T-cell (primary cell): ENCODE measurements around the gene FKBP4. TPM values are rescaled to one million over a fixed set of nuclear protein-coding genes. Genes with fewer than 3 reads are reported as not detected.

Experiments used
- ATAC-seq, 4 experiments: fragments of 200-7000 bp in 3 of 4; fragments of 150-1000 bp in 1 of 4; cut with Tn5 transposase; replicated peaks in 1 of 4; 1 replicate in 3 of 4; 2 replicates in 1 of 4; pipeline ENCODE4 v1.10.0; 2021; ENCODE audit warnings: moderate library complexity in 3 of 4, mild to moderate bottlenecking in 2 of 4, moderate number of reproducible peaks in 1 of 4
- CTCF ChIA-PET, 2 donors: fragments of 300-600 bp; sonication (Branson Sonifier 250); formaldehyde crosslinking; loops; one replicate each; lab custom pipeline; 2022; ENCODE audit warnings: antibody characterized with exemption in 2 of 2; lab: Charles Lee
- POLR2A ChIA-PET, 2 donors: fragments of 300-600 bp; sonication (Branson Sonifier 250); formaldehyde crosslinking; loops; one replicate each; lab custom pipeline; 2022; ENCODE audit warnings: antibody characterized with exemption in 2 of 2; lab: Charles Lee
- DNase-seq, 35 experiments: peaks; one replicate each; pipeline versions ENCODE4 v3.0.0 to v3.0.0-alpha.2; 2013 to 2023
- H3K27ac ChIP-seq: one replicate; pipeline ENCODE4 v1.5.1; 2013; ENCODE audit warnings: low read length
- H3K27me3 ChIP-seq, 2 experiments: replicated peaks in 1 of 2; 1 replicate in 1 of 2; 2 replicates in 1 of 2; pipeline versions ENCODE4 v1.6.1 to v1.7.0; 2013; ENCODE audit warnings: low read length in 1 of 2, mixed read lengths in 1 of 2; ENCODE audit not compliant: control insufficient read depth in 2 of 2, insufficient read depth in 2 of 2; ENCODE audit errors: extremely low read depth in 1 of 2
- H3K36me3 ChIP-seq, 2 donors: 1 replicate in 1 of 2; 2 replicates in 1 of 2; pipeline versions ENCODE4 v1.6.1 to v1.7.0; 2013; ENCODE audit warnings: low read length in 1 of 2; ENCODE audit not compliant: control insufficient read depth in 2 of 2, insufficient read depth in 1 of 2; ENCODE audit errors: extremely low read depth in 1 of 2
- H3K4me1 ChIP-seq, 2 experiments: 1 replicate in 1 of 2; 2 replicates in 1 of 2; pipeline versions ENCODE4 v1.6.1 to v1.7.0; 2013; ENCODE audit warnings: low read length in 2 of 2, mixed read lengths in 1 of 2; ENCODE audit not compliant: insufficient read depth in 2 of 2, control insufficient read depth in 1 of 2; ENCODE audit errors: extremely low read depth in 1 of 2
- H3K4me3 ChIP-seq, 2 donors: 1 replicate in 1 of 2; 2 replicates in 1 of 2; pipeline versions ENCODE4 v1.5.1 to v1.7.0; 2013; ENCODE audit warnings: mild to moderate bottlenecking in 2 of 2, low read length in 1 of 2, moderate library complexity in 1 of 2; ENCODE audit not compliant: control insufficient read depth in 1 of 2; ENCODE audit errors: extremely low read depth in 1 of 2
- H3K9me3 ChIP-seq: 2 replicates; pipeline ENCODE4 v1.7.0; 2013
- H3K27ac Mint-ChIP-seq, 2 donors: one replicate each; pipeline ENCODE4 v1.8.0; 2020 to 2021; ENCODE audit warnings: mild to moderate bottlenecking in 2 of 2, mixed read lengths in 2 of 2
- H3K27me3 Mint-ChIP-seq, 2 donors: one replicate each; pipeline ENCODE4 v1.8.0; 2021 to 2022; ENCODE audit warnings: mixed read lengths in 2 of 2
- H3K36me3 Mint-ChIP-seq: one replicate; pipeline ENCODE4 v1.8.0; 2021; ENCODE audit warnings: mixed read lengths
- H3K4me1 Mint-ChIP-seq, 3 donors: one replicate each; pipeline ENCODE4 v1.8.0; 2020 to 2022; ENCODE audit warnings: mixed read lengths in 3 of 3, mild to moderate bottlenecking in 1 of 3
- H3K4me3 Mint-ChIP-seq, 3 donors: one replicate each; pipeline ENCODE4 v1.8.0; 2020 to 2022; ENCODE audit warnings: mild to moderate bottlenecking in 3 of 3, mixed read lengths in 3 of 3, moderate library complexity in 3 of 3
- H3K9me3 Mint-ChIP-seq, 3 donors: one replicate each; pipeline ENCODE4 v1.8.0; 2020 to 2022; ENCODE audit warnings: mixed read lengths in 3 of 3
- WGBS: methylation state at CpG from one replicate; pipeline ENCODE4 v1.1.5; 2013; ENCODE audit warnings: missing lambda C conversion rate; ENCODE audit not compliant: insufficient coverage; 5-methylcytosine and 5-hydroxymethylcytosine counted together
- total RNA-seq, 35 experiments: library from RNA in 6 of 35; stranded (reverse) in 6 of 35; fragments of 120-200 nt in 1 of 35; gene quantifications; one replicate each; pipeline versions ENCODE4 v1.2.1 to v1.2.4 and lab custom pipeline; 2013 to 2026

Gene FKBP4
- total RNA-seq, 5 donors from 2014 or later (not counting 1 experiment from before 2014, with no cell fraction given) = 47.7 to 61.3 (median 52.5) TPM

DNA sequence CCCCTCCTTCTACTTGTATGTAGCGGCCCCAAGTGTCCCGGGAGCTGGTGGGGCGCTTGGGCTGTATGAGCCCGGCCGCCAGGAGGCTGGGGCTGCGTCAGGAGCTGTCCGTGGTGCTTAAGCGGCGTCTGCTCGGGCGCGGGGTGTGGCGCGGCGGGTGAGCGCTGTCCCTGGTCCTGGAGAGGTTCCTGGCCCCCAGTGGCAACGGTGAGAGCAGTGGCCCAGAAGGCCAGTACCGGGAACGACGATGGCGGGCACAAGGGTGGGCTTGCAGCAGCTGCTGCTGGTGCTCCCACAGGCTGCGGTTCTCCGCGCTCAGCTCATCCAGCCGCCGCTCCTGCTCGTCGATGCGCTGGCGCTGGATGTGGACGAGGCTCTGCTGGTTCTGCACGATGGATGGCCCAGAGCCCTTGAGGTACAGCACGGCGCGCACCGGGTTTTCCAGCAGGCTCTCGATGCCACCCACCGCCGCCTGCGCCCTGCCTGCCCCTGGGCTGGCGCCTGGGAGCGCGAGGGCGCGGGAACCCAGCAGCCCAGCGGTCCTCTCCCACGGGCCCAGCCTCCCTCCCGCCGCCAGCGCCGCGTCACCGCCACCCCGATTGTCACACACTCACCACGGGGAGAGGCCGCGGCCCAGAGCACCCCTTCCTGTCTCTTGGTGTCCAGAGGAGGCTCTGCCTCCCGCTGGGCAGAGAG lies 41.9 kb upstream of the FKBP4 start:
- H3K27ac Mint-ChIP-seq = no peak overlapping the region
- ChIA-PET POLR2A (no interaction called here), CTCF (no interaction called here)
- H3K4me1 Mint-ChIP-seq = peaks cover 0 to 11% (median 0%) of the 10 kb centered on the region in 3 donors
- peaks cover 32 to 57% of the 10 kb centered on the region in 2 donors for H3K27me3 Mint-ChIP-seq
- ATAC-seq (peak; percentile 94 to 99 (median 98)), DNase-seq (peak; percentile 36 to 88 (median 74))
- 13% methylated on average over 48 of the region's 58 CpGs for WGBS
- H3K4me1 ChIP-seq = peaks cover 0 to 2% of the 10 kb centered on the region in 2 experiments
- H3K9me3 ChIP-seq = no peaks in the 10 kb centered on the region
- no peak overlapping the region for H3K4me3 ChIP-seq
- H3K9me3 Mint-ChIP-seq = peaks cover 0 to 4% (median 0%) of the 10 kb centered on the region in 3 donors
- H3K36me3 Mint-ChIP-seq = peaks cover 5% of the 10 kb centered on the region
- H3K4me3 Mint-ChIP-seq = no peak overlapping the region
- H3K27ac ChIP-seq = no peak overlapping the region
- peaks cover 8 to 35% of the 10 kb centered on the region in 2 experiments for H3K27me3 ChIP-seq
- no peaks in the 10 kb centered on the region for H3K36me3 ChIP-seq

DNA sequence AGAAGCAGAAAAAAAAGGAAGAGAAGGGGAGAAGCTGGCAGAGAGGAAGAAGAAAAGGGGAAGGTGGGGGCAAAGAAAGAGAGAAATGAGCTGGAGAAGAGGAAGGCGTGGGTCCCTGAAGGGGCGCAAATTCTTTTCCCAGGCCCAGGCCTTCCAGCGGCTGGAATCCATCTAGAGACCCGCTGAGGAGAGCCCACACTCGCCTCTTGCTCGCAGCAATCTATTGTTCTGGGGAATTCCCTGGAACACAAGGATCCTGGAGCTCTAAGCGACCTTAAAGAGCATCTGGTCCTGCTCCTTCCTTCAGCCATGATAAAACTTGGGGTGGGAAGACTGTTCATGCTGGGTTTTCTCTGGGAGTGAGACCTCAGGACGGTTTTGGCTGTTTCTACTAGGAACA lies 41.2 kb upstream of the FKBP4 start:
- ChIA-PET POLR2A (no interaction called here), CTCF (interaction anchor here in 1 of 2 donors (0.5 kb wide), 1 partner anchor 25 kb away, joined by 3 read pairs; no protein-coding TSS in a partner anchor)
- Histone ChIP-seq H3K36me3 (no peaks in the 10 kb centered on the region), H3K9me3 (no peaks in the 10 kb centered on the region), H3K4me3 (no peak overlapping the region), H3K27me3 (peaks cover 8 to 35% of the 10 kb centered on the region in 2 experiments), H3K4me1 (peaks cover 0 to 2% of the 10 kb centered on the region in 2 experiments), H3K27ac (no peak overlapping the region)
- DNase-seq (no peak), ATAC-seq (no peak)
- WGBS = 38% methylated on average over 5 of the region's 8 CpGs
- Mint-ChIP-seq H3K27me3 (peaks cover 34 to 58% of the 10 kb centered on the region in 2 donors), H3K36me3 (peaks cover 10% of the 10 kb centered on the region), H3K9me3 (peaks cover 0 to 4% (median 0%) of the 10 kb centered on the region in 3 donors), H3K4me1 (peaks cover 0 to 11% (median 0%) of the 10 kb centered on the region in 3 donors), H3K27ac (no peak overlapping the region), H3K4me3 (no peak overlapping the region)

GRCh38 chr12:2754208-2754607 lies 40.6 kb upstream of the FKBP4 start:
- H3K4me3 Mint-ChIP-seq = no peak overlapping the region
- ChIA-PET POLR2A (no interaction called here), CTCF (interaction anchor here in 1 of 2 donors (0.5 kb wide), 1 partner anchor 26 kb away, joined by 3 read pairs; no protein-coding TSS in a partner anchor)
- H3K36me3 Mint-ChIP-seq = peaks cover 11% of the 10 kb centered on the region
- no peak overlapping the region for H3K4me3 ChIP-seq
- ATAC-seq (no peak), DNase-seq (no peak)
- no peaks in the 10 kb centered on the region for H3K36me3 ChIP-seq
- H3K9me3 Mint-ChIP-seq = peaks cover 0 to 4% (median 0%) of the 10 kb centered on the region in 3 donors
- H3K4me1 Mint-ChIP-seq = peaks cover 0 to 11% (median 0%) of the 10 kb centered on the region in 3 donors
- H3K4me1 ChIP-seq = peaks cover 0 to 2% of the 10 kb centered on the region in 2 experiments
- peaks cover 39 to 52% of the 10 kb centered on the region in 2 donors for H3K27me3 Mint-ChIP-seq
- H3K27ac Mint-ChIP-seq = no peak overlapping the region
- no peak overlapping the region for H3K27ac ChIP-seq
- H3K9me3 ChIP-seq = no peaks in the 10 kb centered on the region
- peaks cover 8 to 35% of the 10 kb centered on the region in 2 experiments for H3K27me3 ChIP-seq

DNA sequence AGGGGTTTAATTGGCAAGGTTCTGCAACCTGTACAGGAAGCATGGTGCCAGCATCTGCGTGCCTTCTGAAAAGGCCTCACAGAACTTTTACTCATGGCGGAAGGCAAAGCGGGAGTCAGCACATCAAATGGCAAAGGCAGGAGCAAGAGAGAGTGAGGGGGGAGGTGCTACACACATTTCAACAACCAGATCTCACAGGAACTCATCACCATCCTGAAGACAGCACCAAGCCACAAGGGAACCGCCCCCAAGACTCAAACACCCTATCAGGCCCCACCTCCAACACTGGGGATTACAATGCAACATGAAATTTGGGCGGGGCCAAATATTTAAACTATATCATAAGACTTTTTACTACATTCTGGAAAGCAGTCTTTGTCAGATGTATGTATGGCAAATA lies 38.0 kb upstream of the FKBP4 start:
- no peaks in the 10 kb centered on the region for H3K9me3 ChIP-seq
- H3K4me1 ChIP-seq = peaks cover 0 to 2% of the 10 kb centered on the region in 2 experiments
- Mint-ChIP-seq H3K36me3 (peaks cover 16% of the 10 kb centered on the region), H3K9me3 (peaks cover 0 to 4% (median 0%) of the 10 kb centered on the region in 3 donors), H3K27me3 (peaks cover 29 to 40% of the 10 kb centered on the region in 2 donors), H3K4me3 (no peak overlapping the region), H3K4me1 (peaks cover 0 to 9% (median 0%) of the 10 kb centered on the region in 3 donors), H3K27ac (no peak overlapping the region)
- H3K4me3 ChIP-seq = no peak overlapping the region
- no peak for DNase-seq
- no CpG with 5 or more reads among the region's 5 CpGs for WGBS
- no peak overlapping the region for H3K27ac ChIP-seq
- no peak for ATAC-seq
- no peaks in the 10 kb centered on the region for H3K36me3 ChIP-seq
- H3K27me3 ChIP-seq = peaks cover 8 to 27% of the 10 kb centered on the region in 2 experiments
- ChIA-PET CTCF (no interaction called here), POLR2A (no interaction called here)

DNA sequence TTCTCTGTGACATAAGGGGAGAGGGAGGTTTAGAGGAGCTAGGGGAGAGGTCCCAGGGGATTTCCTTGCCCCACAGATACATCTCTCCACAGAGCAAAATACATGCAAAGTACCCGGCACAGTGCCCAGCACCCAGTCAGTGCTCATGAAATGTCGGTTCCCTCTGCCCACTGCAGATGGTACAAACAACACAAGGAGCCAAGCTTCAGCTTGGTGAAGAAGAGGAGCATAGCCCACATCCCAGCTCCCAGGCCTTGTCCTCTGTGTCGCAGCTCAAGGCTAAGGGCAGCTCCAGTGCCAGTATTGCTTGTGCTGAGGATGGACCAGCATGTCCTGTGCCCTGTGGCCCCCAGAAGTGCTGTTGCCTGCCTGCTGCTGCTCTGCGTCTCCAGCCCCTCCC lies 35.0 kb upstream of the FKBP4 start:
- Histone ChIP-seq H3K4me1 (no peaks in the 10 kb centered on the region), H3K9me3 (no peaks in the 10 kb centered on the region), H3K27ac (no peak overlapping the region), H3K4me3 (no peak overlapping the region), H3K36me3 (no peaks in the 10 kb centered on the region), H3K27me3 (peaks cover 2 to 22% of the 10 kb centered on the region in 2 experiments)
- no peaks in the 10 kb centered on the region for H3K4me1 Mint-ChIP-seq
- H3K27me3 Mint-ChIP-seq = peaks cover 16 to 28% of the 10 kb centered on the region in 2 donors
- ChIA-PET POLR2A (no interaction called here), CTCF (interaction anchor here in 1 of 2 donors (0.9 to 1.5 kb wide), 2 partner anchors 9 to 22 kb away, joined by 3 to 5 read pairs; no protein-coding TSS in a partner anchor)
- peaks cover 16% of the 10 kb centered on the region for H3K36me3 Mint-ChIP-seq
- 85% methylated on average over 2 of the region's 4 CpGs for WGBS
- ATAC-seq (no peak), DNase-seq (no peak)
- no peak overlapping the region for H3K4me3 Mint-ChIP-seq
- H3K9me3 Mint-ChIP-seq = no peaks in the 10 kb centered on the region
- H3K27ac Mint-ChIP-seq = no peak overlapping the region

- Histone ChIP-seq H3K27ac (no peak overlapping the region), H3K4me3 (no peak overlapping the region), H3K9me3 (no peaks in the 10 kb centered on the region), H3K4me1 (no peaks in the 10 kb centered on the region), H3K36me3 (no peaks in the 10 kb centered on the region), H3K27me3 (peaks cover 0 to 9% of the 10 kb centered on the region in 2 experiments)
- CTCF ChIA-PET = no interaction called here
- ATAC-seq (no peak), DNase-seq (no peak)
- H3K4me1 Mint-ChIP-seq = peaks cover 0 to 4% (median 0%) of the 10 kb centered on the region in 3 donors
- POLR2A ChIA-PET = no interaction called here
- no peak overlapping the region for H3K27ac Mint-ChIP-seq
- peaks cover 5% of the 10 kb centered on the region for H3K36me3 Mint-ChIP-seq
- H3K4me3 Mint-ChIP-seq = no peak overlapping the region
- H3K9me3 Mint-ChIP-seq = no peaks in the 10 kb centered on the region
- H3K27me3 Mint-ChIP-seq = peaks cover 0 to 2% of the 10 kb centered on the region in 2 donors
Measured at GRCh38 chr12:2764398-2764797, 30.4 kb upstream of the FKBP4 start.
